Ovary (tissue), 9 donors: ENCODE data around the gene POU5F1. TPM values are rescaled to one million over a fixed set of nuclear protein-coding genes. Genes with fewer than 3 reads are reported as not detected.

Experiments used
- DNase-seq, 5 donors: peaks; one replicate each; pipeline ENCODE4 v3.0.0-alpha.2; 2019 to 2020
- H3K27ac ChIP-seq, 2 donors: fragments of 200-600 bp; one replicate each; pipeline versions ENCODE4 v1.5.1 to v1.8.0; 2019 to 2022
- H3K27me3 ChIP-seq: fragments of 200-600 bp; one replicate; pipeline ENCODE4 v1.8.0; 2022
- H3K36me3 ChIP-seq: fragments of 200-600 bp; sonication (generic); one replicate; pipeline ENCODE4 v1.5.1; 2019
- H3K4me1 ChIP-seq: one replicate; pipeline ENCODE4 v1.8.1; 2013; ENCODE audit warnings: mild to moderate bottlenecking, moderate library complexity; ENCODE audit not compliant: insufficient read depth
- H3K4me3 ChIP-seq: fragments of 200-600 bp; sonication (generic); one replicate; pipeline ENCODE4 v1.5.1; 2017
- H3K9me3 ChIP-seq, 2 donors: fragments of 200-600 bp in 1 of 2; sonication (generic) in 1 of 2; one replicate each; pipeline versions ENCODE4 v1.5.1 to v1.8.1; 2013 to 2019; ENCODE audit warnings: mild to moderate bottlenecking in 1 of 2, moderate library complexity in 1 of 2
- CTCF ChIP-seq, 3 donors: fragments of 450-650 bp in 2 of 3; fragments of 200-600 bp in 1 of 3; IDR thresholded peaks; one replicate each; pipeline versions ENCODE4 v1.5.1 to v1.8.0; 2016 to 2022; ENCODE audit warnings: antibody characterized with exemption in 3 of 3, mild to moderate bottlenecking in 1 of 3
- EP300 ChIP-seq: sonication (generic); formaldehyde crosslinking; IDR thresholded peaks from one replicate; pipeline ENCODE4 v1.6.1; 2017; ENCODE audit warnings: antibody characterized with exemption
- POLR2A ChIP-seq: fragments of 450-650 bp; IDR thresholded peaks from one replicate; pipeline ENCODE4 v1.6.1; 2017; ENCODE audit warnings: antibody characterized with exemption, mild to moderate bottlenecking, moderate library complexity
- WGBS, 3 donors: extraction: QIAGEN DNeasy Blood & Tissue Kit in 1 of 3; methylation state at CpG; one replicate each; pipeline versions ENCODE4 v1.1.5 to v1.1.7; 2013 to 2017; 5-methylcytosine and 5-hydroxymethylcytosine counted together
- intact Hi-C, 4 donors: fragments of 100-400 bp; cut with DNase I; formaldehyde crosslinking; loops; one replicate each; pipeline versions ENCODE4 v1.11.0 to v1.15.1; 2022 to 2023
- polyA plus RNA-seq, 2 donors: library from polyadenylated mRNA; stranded (reverse); fragments of 200-250 nt in 1 of 2; fragments of 350-450 nt in 1 of 2; fragmentation: Illumina TruSeq in 1 of 2; extraction: RNeasy Lipid Tissue Mini Kit (QIAGEN cat#74804) in 1 of 2; gene quantifications; one replicate each; pipeline ENCODE4 v1.2.3, GENCODE V29; 2013 to 2014
- total RNA-seq, 7 donors: library from RNA; depleted of rRNA in 2 of 7; stranded (reverse); fragments of >200 nt in 2 of 7; fragmentation: NEBNext Ultra II Directional in 3 of 7; extraction: Animal tissue kit (Norgen Biotek cat#: 25700) in 3 of 7; gene quantifications; one replicate each; pipeline versions ENCODE4 v1.1.0 to v1.2.4, GENCODE V29; 2016 to 2023
- donor health status: DM: no; HTN: no; CAD: no; lungs with moderate emphysema.
- donor health status: DM: no; HTN: no; CAD: no.
- donor health status: Bipolar disorder and iron deficiency.
- donor health status: DM: yes; HTN: yes; CAD: no.
- donor health status: DM: no; HTN: no; CAD: no.
- donor health status: DM: yes; HTN: yes; CAD: no.

Gene POU5F1
- total and polyA plus RNA-seq, 9 donors = 0.25 to 61.2 (median 2.1) TPM; not detected in 1

- no peaks in the 10 kb centered on the region for H3K4me1 ChIP-seq
- no peaks in the 10 kb centered on the region for H3K9me3 ChIP-seq
- WGBS, 3 donors = 24 to 59% (median 41%) methylated on average over 5 of the region's 5 CpGs
- no peak for DNase-seq
- intact Hi-C loops = no loop called here
- TF ChIP-seq CTCF (IDR thresholded peaks at IDR 0.05) = no peak
- no peak for TF ChIP-seq EP300
- TF ChIP-seq POLR2A = no peak
- H3K36me3 ChIP-seq = no peaks in the 10 kb centered on the region
- H3K27me3 ChIP-seq = no peaks in the 10 kb centered on the region
- H3K4me3 ChIP-seq = no peak overlapping the region
- no peak overlapping the region for H3K27ac ChIP-seq
These were observed 40.5 kb upstream of the POU5F1 start for GRCh38 chr6:31210741-31211532.

GRCh38 chr6:31210123-31210522 is 39.6 kb upstream of the POU5F1 start:
- Histone ChIP-seq H3K27me3 (no peaks in the 10 kb centered on the region), H3K4me3 (no peak overlapping the region), H3K36me3 (no peaks in the 10 kb centered on the region), H3K27ac (no peak overlapping the region), H3K4me1 (no peaks in the 10 kb centered on the region), H3K9me3 (no peaks in the 10 kb centered on the region)
- no peak for DNase-seq
- 21 to 22% (median 22%) methylated on average over 6 of the region's 6 CpGs for WGBS, 3 donors
- intact Hi-C loops = no loop called here
- TF ChIP-seq POLR2A (no peak), EP300 (no peak), CTCF (IDR thresholded peaks at IDR 0.05) (no peak)

GRCh38 chr6:31209137-31209536 is 38.7 kb upstream of the POU5F1 start:
- no peak for DNase-seq
- Histone ChIP-seq H3K27ac (no peak overlapping the region), H3K9me3 (no peaks in the 10 kb centered on the region), H3K4me3 (no peak overlapping the region), H3K4me1 (no peaks in the 10 kb centered on the region), H3K27me3 (no peaks in the 10 kb centered on the region), H3K36me3 (no peaks in the 10 kb centered on the region)
- 13 to 19% (median 19%) methylated on average over 2 of the region's 2 CpGs for WGBS, 3 donors
- no peak for TF ChIP-seq CTCF (IDR thresholded peaks at IDR 0.05)
- no peak for TF ChIP-seq POLR2A
- TF ChIP-seq EP300 = no peak
- intact Hi-C loops = no loop called here

- DNase-seq = no peak
- intact Hi-C loops = no loop called here
- 49 to 62% (median 59%) methylated on average over 2 of the region's 2 CpGs for WGBS, 3 donors
- peaks cover 1% of the 10 kb centered on the region for H3K4me1 ChIP-seq
- H3K27ac ChIP-seq = no peak overlapping the region
- no peaks in the 10 kb centered on the region for H3K27me3 ChIP-seq
- no peak overlapping the region for H3K4me3 ChIP-seq
- TF ChIP-seq POLR2A = no peak
- TF ChIP-seq CTCF (IDR thresholded peaks at IDR 0.05) = no peak
- TF ChIP-seq EP300 = no peak
- H3K9me3 ChIP-seq = no peaks in the 10 kb centered on the region
- H3K36me3 ChIP-seq = no peaks in the 10 kb centered on the region
These were observed 38.0 kb upstream of the POU5F1 start for GRCh38 chr6:31208506-31208905.
